Stomach (tissue), 19 donors: ENCODE results near the gene TRABD2B. TPM values are rescaled to one million over a fixed set of nuclear protein-coding genes. Genes with fewer than 3 reads are reported as not detected.

Experiments used
- DNase-seq, 2 donors: peaks; one replicate each; pipeline versions ENCODE4 v3.0.0 to v3.0.0-alpha.2; 2013 to 2019
- H3K27ac ChIP-seq, 5 donors: fragments of 200-600 bp in 4 of 5; sonication (generic) in 4 of 5; one replicate each; pipeline ENCODE4 v1.5.1; 2013 to 2019; ENCODE audit warnings: mild to moderate bottlenecking in 1 of 5, moderate library complexity in 1 of 5
- H3K27me3 ChIP-seq, 3 donors: fragments of 200-600 bp; sonication (generic); one replicate each; pipeline ENCODE4 v1.5.1; 2017 to 2019; ENCODE audit warnings: mixed run types in 1 of 3
- H3K36me3 ChIP-seq, 4 donors: fragments of 200-600 bp; sonication (generic); 1 replicate in 3 of 4; 2 replicates in 1 of 4; pipeline ENCODE4 v1.5.1; 2016 to 2019
- H3K4me1 ChIP-seq, 4 donors: fragments of 200-600 bp; sonication (generic); one replicate each; pipeline ENCODE4 v1.5.1; 2016 to 2019
- H3K4me3 ChIP-seq, 4 donors: fragments of 200-600 bp; sonication (generic) in 3 of 4; one replicate each; pipeline ENCODE4 v1.5.1; 2016 to 2019; ENCODE audit warnings: mild to moderate bottlenecking in 1 of 4
- H3K9me3 ChIP-seq, 4 donors: fragments of 200-600 bp; sonication (generic); one replicate each; pipeline ENCODE4 v1.5.1; 2016 to 2019
- CTCF ChIP-seq, 7 experiments: fragments of 450-650 bp in 4 of 7; fragments of 200-600 bp in 3 of 7; sonication (generic) in 3 of 7; IDR thresholded peaks; one replicate each; pipeline ENCODE4 v1.5.1; 2016 to 2019; ENCODE audit warnings: antibody characterized with exemption in 7 of 7, control low read depth in 2 of 7, mild to moderate bottlenecking in 1 of 7
- EP300 ChIP-seq: sonication (generic); formaldehyde crosslinking; IDR thresholded peaks from one replicate; pipeline ENCODE4 v1.6.1; 2017; ENCODE audit warnings: antibody characterized with exemption
- POLR2A ChIP-seq, 4 donors: fragments of 450-650 bp; IDR thresholded peaks; one replicate each; pipeline ENCODE4 v1.6.1; 2016; ENCODE audit warnings: antibody characterized with exemption in 4 of 4, control low read depth in 2 of 4, mild to moderate bottlenecking in 1 of 4, moderate library complexity in 1 of 4
- POLR2AphosphoS5 ChIP-seq, 3 donors: sonication (generic); formaldehyde crosslinking; IDR thresholded peaks; one replicate each; pipeline ENCODE4 v1.6.1; 2016; ENCODE audit warnings: antibody characterized with exemption in 3 of 3
- WGBS, 5 donors: extraction: QIAGEN DNeasy Blood & Tissue Kit in 3 of 5; methylation state at CpG; one replicate each; pipeline versions ENCODE4 v1.1.5 to v1.1.7; 2013 to 2018; 5-methylcytosine and 5-hydroxymethylcytosine counted together
- intact Hi-C: fragments of 100-400 bp; cut with DNase I; formaldehyde crosslinking; loops from one replicate; pipeline ENCODE4 v1.15.1; 2023; ENCODE audit warnings: low total_unique reads
- long read RNA-seq, 10 donors: transcript quantifications; one replicate each; lab custom pipeline, GENCODE V29; 2026
- polyA plus RNA-seq, 3 donors: library from polyadenylated mRNA; stranded (reverse); fragments of 200-250 nt; gene quantifications; one replicate each; pipeline ENCODE4 v1.2.3, GENCODE V29; 2013
- total RNA-seq, 5 donors: library from RNA; depleted of rRNA; stranded (reverse); fragments of >200 nt; gene quantifications; one replicate each; pipeline versions ENCODE4 v1.1.0 to v1.2.3, GENCODE V29; 2014 to 2016
- donor health status: healthy with polysubstance abuse.
- donor health status: Bipolar disorder and iron deficiency.
- donor health status: healthy.

Gene TRABD2B
- 1 to 10 TPM in 3 of 5 donors, under 1 TPM in 1, not detected in 1; 0.45 to 2.0 (median 1.2) TPM for total RNA-seq
- polyA plus RNA-seq: under 1 TPM; 0.31 to 0.93 (median 0.53) TPM
- long read RNA-seq, donor 1: 0 reads
- long read RNA-seq, donor 2: 0 reads
- long read RNA-seq, donor 3: 0 reads
- long read RNA-seq, donor 4: 0 reads
- long read RNA-seq, donor 5, full-length matches to known transcripts: 2 of 2 reads
- long read RNA-seq, donor 5, partial matches to known transcripts: 0 of 2 reads
- long read RNA-seq, donor 5, other reads (novel, unspliced or antisense): 0 of 2 reads
- long read RNA-seq, donor 6: 0 reads
- long read RNA-seq, donor 7, full-length matches to known transcripts: 1 of 1 reads
- long read RNA-seq, donor 7, partial matches to known transcripts: 0 of 1 reads
- long read RNA-seq, donor 7, other reads (novel, unspliced or antisense): 0 of 1 reads
- long read RNA-seq, donor 8, full-length matches to known transcripts: 1 of 1 reads
- long read RNA-seq, donor 8, partial matches to known transcripts: 0 of 1 reads
- long read RNA-seq, donor 8, other reads (novel, unspliced or antisense): 0 of 1 reads
- long read RNA-seq, donor 9: 0 reads
- long read RNA-seq, donor 10: 0 reads

- intact Hi-C loops: no loop called here
- Histone ChIP-seq H3K27me3 (peaks cover 6 to 70% (median 27%) of the 10 kb centered on the region in 3 donors), H3K36me3 (no peaks in the 10 kb centered on the region), H3K4me3 (peak within 1 kb of the TSS; percentile 59 to 73 (median 66)), H3K9me3 (no peaks in the 10 kb centered on the region), H3K4me1 (peaks cover 9 to 20% (median 16%) of the 10 kb centered on the region in 4 donors), H3K27ac (peak within 1 kb of the TSS in 4 of 5 donors; percentile 67 to 83 (median 78))
- peak; percentile 79 to 94 for DNase-seq
- WGBS, 5 donors: 3 to 8% (median 5%) methylated on average over 22 to 78 of the region's 86 CpGs
- TF ChIP-seq CTCF (IDR thresholded peaks at IDR 0.05): peak in 6 of 7 experiments; percentile 46 to 99 (median 94)
- TF ChIP-seq EP300: no peak
- no peak for TF ChIP-seq POLR2A (IDR thresholded peaks at IDR 0.05)
- peak in 2 of 3 donors; percentile 14 to 49 for TF ChIP-seq POLR2AphosphoS5 (IDR thresholded peaks at IDR 0.05)
These were observed at the start of gene TRABD2B for GRCh38 chr1:47997289-47998200. Gene TRABD2B (minus strand): TSS chr1:47997385.

DNA sequence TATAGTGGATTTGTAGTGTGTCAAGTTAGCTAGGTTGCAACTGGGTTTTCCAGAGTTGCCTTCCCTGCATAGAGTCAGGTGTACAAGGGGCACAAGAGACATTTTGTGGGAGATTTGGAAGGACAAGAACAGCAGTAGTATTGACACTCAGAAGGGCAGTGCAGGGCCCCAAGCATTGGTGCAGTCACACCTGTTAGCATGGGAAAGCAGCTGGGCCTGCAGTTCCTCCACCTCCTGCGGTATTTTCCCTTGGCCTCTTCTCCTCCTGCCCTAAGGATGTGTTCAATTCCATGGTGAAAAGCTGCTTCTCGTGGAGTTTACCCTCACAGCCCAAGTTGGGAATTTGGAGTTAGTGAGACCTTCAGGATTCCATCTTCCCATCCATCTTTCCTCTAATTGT lies 47.1 kb upstream of the TRABD2B start:
- peaks cover 0 to 13% (median 0%) of the 10 kb centered on the region in 3 donors for H3K27me3 ChIP-seq
- no peaks in the 10 kb centered on the region for H3K36me3 ChIP-seq
- H3K4me3 ChIP-seq: no peak overlapping the region
- intact Hi-C loops: no loop called here
- DNase-seq: no peak
- 76 to 85% (median 80%) methylated on average over 2 of the region's 2 CpGs for WGBS, 5 donors
- H3K9me3 ChIP-seq: no peaks in the 10 kb centered on the region
- TF ChIP-seq EP300 (no peak), POLR2AphosphoS5 (IDR thresholded peaks at IDR 0.05) (no peak), POLR2A (IDR thresholded peaks at IDR 0.05) (no peak), CTCF (IDR thresholded peaks at IDR 0.05) (no peak)
- no peak overlapping the region for H3K27ac ChIP-seq
- H3K4me1 ChIP-seq: peaks cover 0 to 10% (median 4%) of the 10 kb centered on the region in 4 donors

GRCh38 chr1:48043622-48044021 lies 46.4 kb upstream of the TRABD2B start:
- intact Hi-C loops: no loop called here
- H3K27me3 ChIP-seq: peaks cover 0 to 8% (median 0%) of the 10 kb centered on the region in 3 donors
- H3K27ac ChIP-seq: no peak overlapping the region
- 23 to 52% (median 36%) methylated on average over 2 of the region's 2 CpGs for WGBS, 5 donors
- peaks cover 0 to 15% (median 5%) of the 10 kb centered on the region in 4 donors for H3K4me1 ChIP-seq
- TF ChIP-seq POLR2A (IDR thresholded peaks at IDR 0.05): no peak
- no peak for TF ChIP-seq POLR2AphosphoS5 (IDR thresholded peaks at IDR 0.05)
- no peak for TF ChIP-seq EP300
- no peak for TF ChIP-seq CTCF (IDR thresholded peaks at IDR 0.05)
- no peak overlapping the region for H3K4me3 ChIP-seq
- DNase-seq: no peak
- no peaks in the 10 kb centered on the region for H3K36me3 ChIP-seq
- H3K9me3 ChIP-seq: no peaks in the 10 kb centered on the region

GRCh38 chr1:48040154-48040553 lies 43.0 kb upstream of the TRABD2B start:
- WGBS, 5 donors: 67 to 77% (median 74%) methylated on average over 6 of the region's 6 CpGs
- intact Hi-C loops: no loop called here

More at GRCh38 chr1:48040154-48040553, 43.0 kb upstream of the TRABD2B start:
- no peak for TF ChIP-seq POLR2A (IDR thresholded peaks at IDR 0.05)
- TF ChIP-seq CTCF (IDR thresholded peaks at IDR 0.05): no peak
- no peak for TF ChIP-seq EP300
- TF ChIP-seq POLR2AphosphoS5 (IDR thresholded peaks at IDR 0.05): no peak
- no peak overlapping the region for H3K4me3 ChIP-seq
- H3K27ac ChIP-seq: no peak overlapping the region
- no peak for DNase-seq
- peaks cover 0 to 15% (median 0%) of the 10 kb centered on the region in 3 donors for H3K27me3 ChIP-seq
- H3K4me1 ChIP-seq: peaks cover 0 to 15% (median 5%) of the 10 kb centered on the region in 4 donors
- no peaks in the 10 kb centered on the region for H3K9me3 ChIP-seq
- H3K36me3 ChIP-seq: no peaks in the 10 kb centered on the region
